HepG2 (cell line): ENCODE results near the gene SLC4A7. TPM values are rescaled to one million over a fixed set of nuclear protein-coding genes. Genes with fewer than 3 reads are reported as not detected.

ENCODE experiments used
- CENPT ChIP-seq: sonication (generic); formaldehyde crosslinking; IDR thresholded peaks from 2 replicates; pipeline ENCODE4 v1.8.0; 2022; ENCODE audit warnings: low read depth, mild to moderate bottlenecking, moderate library complexity, missing genetic modification reagents
- MAFK ChIP-seq, 2 experiments: IDR thresholded peaks in 1 of 2; conservative IDR thresholded peaks in 1 of 2; 2 replicates each; pipeline ENCODE4 v1.6.1; 2011; ENCODE audit warnings: improper control_type of control experiment in 2 of 2, low read length in 2 of 2
- MLXIP ChIP-seq: sonication (generic); formaldehyde crosslinking; IDR thresholded peaks from 2 replicates; pipeline ENCODE4 v1.9.0; 2021; ENCODE audit warnings: missing genetic modification reagents, borderline replicate concordance
- NFKBIZ ChIP-seq: IDR thresholded peaks from 2 replicates; pipeline ENCODE4 v1.6.1; 2018; ENCODE audit warnings: missing genetic modification reagents, missing compliant biosample characterization
- NFYC ChIP-seq: IDR thresholded peaks from 2 replicates; pipeline ENCODE4 v1.6.1; 2016; ENCODE audit warnings: missing genetic modification reagents, missing compliant biosample characterization
- NR2F6 ChIP-seq, 2 experiments: IDR thresholded peaks; 2 replicates each; pipeline ENCODE4 v1.6.1; 2016; ENCODE audit warnings: antibody characterized with exemption in 1 of 2, mild to moderate bottlenecking in 1 of 2
- RNF219 ChIP-seq: sonication (generic); formaldehyde crosslinking; IDR thresholded peaks from 2 replicates; pipeline ENCODE4 v1.5.0; 2020; ENCODE audit warnings: mild to moderate bottlenecking, missing genetic modification reagents
- SP2 ChIP-seq: sonication (generic); formaldehyde crosslinking; IDR thresholded peaks from 2 replicates; pipeline ENCODE4 v1.5.1; 2020; ENCODE audit warnings: mild to moderate bottlenecking, missing genetic modification reagents
- ZNF292 ChIP-seq: sonication (generic); formaldehyde crosslinking; IDR thresholded peaks from 2 replicates; pipeline ENCODE4 v1.8.1; 2022; ENCODE audit warnings: mild to moderate bottlenecking, low read depth, missing genetic modification reagents, borderline replicate concordance
- ZNF720 ChIP-seq: sonication (generic); formaldehyde crosslinking; IDR thresholded peaks from 2 replicates; pipeline ENCODE4 v1.4.0; 2020; ENCODE audit warnings: missing genetic modification reagents
- ZNF850 ChIP-seq: sonication (generic); formaldehyde crosslinking; conservative IDR thresholded peaks from 2 replicates; pipeline ENCODE4 v1.9.0; 2021; ENCODE audit warnings: mild to moderate bottlenecking, missing genetic modification reagents
- polyA plus RNA-seq, 8 experiments: library from polyadenylated mRNA; depleted of rRNA in 3 of 8; stranded (reverse) in 7 of 8; unstranded in 1 of 8; fragments of >200 nt; fragmentation: Illumina TruSeq in 4 of 8; extraction: Trizol in 4 of 8; gene quantifications; 2 replicates each; pipeline versions ENCODE4 v1.2.1 to v1.2.3, GENCODE V29; 2011 to 2016; ENCODE audit warnings: low read depth in 4 of 8, missing spikeins in 1 of 8, mixed read lengths in 1 of 8; ENCODE audit not compliant: insufficient read depth in 1 of 8
- total RNA-seq, 5 experiments: library from RNA; depleted of rRNA; stranded (reverse); fragments of >200 nt; fragmentation: Illumina TruSeq; extraction: Trizol; gene quantifications; 2 replicates each; pipeline ENCODE4 v1.2.3, GENCODE V29; 2016; ENCODE audit warnings: low read depth in 1 of 5
- TF ChIP-seq, protein P1 (sequence below): sonication (generic); formaldehyde crosslinking; IDR thresholded peaks from 2 replicates; pipeline ENCODE4 v1.5.0; 2020; ENCODE audit warnings: missing genetic modification reagents, mild to moderate bottlenecking, borderline replicate concordance
- TF ChIP-seq, protein P2 (sequence below): sonication (generic); formaldehyde crosslinking; IDR thresholded peaks from 2 replicates; pipeline ENCODE4 v1.5.0; 2020; ENCODE audit warnings: mild to moderate bottlenecking, missing genetic modification reagents, borderline replicate concordance

SLC4A7 gene
- total and polyA plus RNA-seq, 2 of the 13 experiments (the other 11 are each of a cell fraction or from before 2014, with no cell fraction given): 16.4 to 43.8 TPM

- no peak for TF ChIP-seq MLXIP (CRISPR knock-in tag)
- 0 out of 2 replicates have a peak, but pooled peaks have one; percentile 22 for TF ChIP-seq NR2F6 (IDR thresholded peaks at IDR 0.05)
- no peak for TF ChIP-seq NR2F6 (CRISPR knock-in tag; IDR thresholded peaks at IDR 0.05)
- no peak for TF ChIP-seq NFYC
- no peak for TF ChIP-seq SP2 (CRISPR knock-in tag)
- TF ChIP-seq, protein P1, sequence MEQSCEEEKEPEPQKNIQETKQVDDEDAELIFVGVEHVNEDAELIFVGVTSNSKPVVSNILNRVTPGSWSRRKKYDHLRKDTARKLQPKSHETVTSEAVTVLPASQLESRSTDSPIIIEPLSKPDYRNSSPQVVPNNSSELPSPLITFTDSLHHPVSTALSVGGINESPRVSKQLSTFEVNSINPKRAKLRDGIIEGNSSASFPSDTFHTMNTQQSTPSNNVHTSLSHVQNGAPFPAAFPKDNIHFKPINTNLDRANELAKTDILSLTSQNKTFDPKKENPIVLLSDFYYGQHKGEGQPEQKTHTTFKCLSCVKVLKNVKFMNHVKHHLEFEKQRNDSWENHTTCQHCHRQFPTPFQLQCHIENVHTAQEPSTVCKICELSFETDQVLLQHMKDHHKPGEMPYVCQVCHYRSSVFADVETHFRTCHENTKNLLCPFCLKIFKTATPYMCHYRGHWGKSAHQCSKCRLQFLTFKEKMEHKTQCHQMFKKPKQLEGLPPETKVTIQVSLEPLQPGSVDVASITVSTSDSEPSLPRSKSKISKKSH: no peak
- TF ChIP-seq ZNF720 (CRISPR knock-in tag): no peak
- TF ChIP-seq ZNF292 (CRISPR knock-in tag): 0 out of 2 replicates have a peak, but pooled peaks have one; percentile 34
- TF ChIP-seq NFKBIZ (CRISPR knock-in tag): no peak
- TF ChIP-seq, protein P2, sequence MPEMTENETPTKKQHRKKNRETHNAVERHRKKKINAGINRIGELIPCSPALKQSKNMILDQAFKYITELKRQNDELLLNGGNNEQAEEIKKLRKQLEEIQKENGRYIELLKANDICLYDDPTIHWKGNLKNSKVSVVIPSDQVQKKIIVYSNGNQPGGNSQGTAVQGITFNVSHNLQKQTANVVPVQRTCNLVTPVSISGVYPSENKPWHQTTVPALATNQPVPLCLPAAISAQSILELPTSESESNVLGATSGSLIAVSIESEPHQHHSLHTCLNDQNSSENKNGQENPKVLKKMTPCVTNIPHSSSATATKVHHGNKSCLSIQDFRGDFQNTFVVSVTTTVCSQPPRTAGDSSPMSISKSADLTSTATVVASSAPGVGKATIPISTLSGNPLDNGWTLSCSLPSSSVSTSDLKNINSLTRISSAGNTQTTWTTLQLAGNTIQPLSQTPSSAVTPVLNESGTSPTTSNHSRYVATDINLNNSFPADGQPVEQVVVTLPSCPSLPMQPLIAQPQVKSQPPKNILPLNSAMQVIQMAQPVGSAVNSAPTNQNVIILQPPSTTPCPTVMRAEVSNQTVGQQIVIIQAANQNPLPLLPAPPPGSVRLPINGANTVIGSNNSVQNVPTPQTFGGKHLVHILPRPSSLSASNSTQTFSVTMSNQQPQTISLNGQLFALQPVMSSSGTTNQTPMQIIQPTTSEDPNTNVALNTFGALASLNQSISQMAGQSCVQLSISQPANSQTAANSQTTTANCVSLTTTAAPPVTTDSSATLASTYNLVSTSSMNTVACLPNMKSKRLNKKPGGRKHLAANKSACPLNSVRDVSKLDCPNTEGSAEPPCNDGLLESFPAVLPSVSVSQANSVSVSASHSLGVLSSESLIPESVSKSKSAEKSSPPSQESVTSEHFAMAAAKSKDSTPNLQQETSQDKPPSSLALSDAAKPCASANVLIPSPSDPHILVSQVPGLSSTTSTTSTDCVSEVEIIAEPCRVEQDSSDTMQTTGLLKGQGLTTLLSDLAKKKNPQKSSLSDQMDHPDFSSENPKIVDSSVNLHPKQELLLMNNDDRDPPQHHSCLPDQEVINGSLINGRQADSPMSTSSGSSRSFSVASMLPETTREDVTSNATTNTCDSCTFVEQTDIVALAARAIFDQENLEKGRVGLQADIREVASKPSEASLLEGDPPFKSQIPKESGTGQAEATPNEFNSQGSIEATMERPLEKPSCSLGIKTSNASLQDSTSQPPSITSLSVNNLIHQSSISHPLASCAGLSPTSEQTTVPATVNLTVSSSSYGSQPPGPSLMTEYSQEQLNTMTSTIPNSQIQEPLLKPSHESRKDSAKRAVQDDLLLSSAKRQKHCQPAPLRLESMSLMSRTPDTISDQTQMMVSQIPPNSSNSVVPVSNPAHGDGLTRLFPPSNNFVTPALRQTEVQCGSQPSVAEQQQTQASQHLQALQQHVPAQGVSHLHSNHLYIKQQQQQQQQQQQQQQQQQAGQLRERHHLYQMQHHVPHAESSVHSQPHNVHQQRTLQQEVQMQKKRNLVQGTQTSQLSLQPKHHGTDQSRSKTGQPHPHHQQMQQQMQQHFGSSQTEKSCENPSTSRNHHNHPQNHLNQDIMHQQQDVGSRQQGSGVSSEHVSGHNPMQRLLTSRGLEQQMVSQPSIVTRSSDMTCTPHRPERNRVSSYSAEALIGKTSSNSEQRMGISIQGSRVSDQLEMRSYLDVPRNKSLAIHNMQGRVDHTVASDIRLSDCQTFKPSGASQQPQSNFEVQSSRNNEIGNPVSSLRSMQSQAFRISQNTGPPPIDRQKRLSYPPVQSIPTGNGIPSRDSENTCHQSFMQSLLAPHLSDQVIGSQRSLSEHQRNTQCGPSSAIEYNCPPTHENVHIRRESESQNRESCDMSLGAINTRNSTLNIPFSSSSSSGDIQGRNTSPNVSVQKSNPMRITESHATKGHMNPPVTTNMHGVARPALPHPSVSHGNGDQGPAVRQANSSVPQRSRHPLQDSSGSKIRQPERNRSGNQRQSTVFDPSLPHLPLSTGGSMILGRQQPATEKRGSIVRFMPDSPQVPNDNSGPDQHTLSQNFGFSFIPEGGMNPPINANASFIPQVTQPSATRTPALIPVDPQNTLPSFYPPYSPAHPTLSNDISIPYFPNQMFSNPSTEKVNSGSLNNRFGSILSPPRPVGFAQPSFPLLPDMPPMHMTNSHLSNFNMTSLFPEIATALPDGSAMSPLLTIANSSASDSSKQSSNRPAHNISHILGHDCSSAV: no peak
- TF ChIP-seq MAFK (conservative IDR thresholded peaks at IDR 0.05 in 1 of 2, IDR thresholded peaks at IDR 0.05 in 1 of 2; ENCODE audit: low read length in 2 of 2): peak; percentile 87 to 95
- TF ChIP-seq ZNF850: no peak
- TF ChIP-seq CENPT (CRISPR knock-in tag): no peak
- no peak for TF ChIP-seq RNF219
Observed at GRCh38 chr3:27449530-27450150, 34.5 kb downstream of the SLC4A7 start (continued).
